ENCODE results near the gene OTUD7B.

The OTUD7B gene

GRCh38 chr1:150017206-150017750, 6.8 kb upstream of the OTUD7B start:
- H3K4me3 ChIP-seq (ENCODE audit: low read depth, low read length), result no peak overlapping the region
- TF ChIP-seq CTCF (IDR thresholded peaks at IDR 0.05; ENCODE audit: borderline replicate concordance, insufficient read depth, low read depth, low read length), result no peak

GRCh38 chr1:150015651-150016131, 5.2 kb upstream of the OTUD7B start:
- TF ChIP-seq CTCF (IDR thresholded peaks at IDR 0.05; ENCODE audit: borderline replicate concordance, insufficient read depth, low read depth, low read length), result no peak
- no peak overlapping the region for H3K4me3 ChIP-seq (ENCODE audit: low read depth, low read length)

GRCh38 chr1:150012611-150013010, 2.1 kb upstream of the OTUD7B start:
- no peak overlapping the region for H3K4me3 ChIP-seq (ENCODE audit: low read depth, low read length)
- TF ChIP-seq CTCF (IDR thresholded peaks at IDR 0.05; ENCODE audit: borderline replicate concordance, insufficient read depth, low read depth, low read length), result no peak

GRCh38 chr1:150009604-150010392, 728 bp downstream of the OTUD7B start:
- peak overlapping the region; percentile 97 for H3K4me3 ChIP-seq (ENCODE audit: low read depth, low read length)
- no peak for TF ChIP-seq CTCF (IDR thresholded peaks at IDR 0.05; ENCODE audit: borderline replicate concordance, insufficient read depth, low read depth, low read length)

- H3K4me3 ChIP-seq (ENCODE audit: low read depth, low read length), result no peak overlapping the region
- no peak for TF ChIP-seq CTCF (IDR thresholded peaks at IDR 0.05; ENCODE audit: borderline replicate concordance, insufficient read depth, low read depth, low read length)
Observed at GRCh38 chr1:150008699-150009098, 1.8 kb downstream of the OTUD7B start.

GRCh38 chr1:150006881-150007421, 3.6 kb downstream of the OTUD7B start:
- H3K4me3 ChIP-seq (ENCODE audit: low read depth, low read length), result no peak overlapping the region
- TF ChIP-seq CTCF (IDR thresholded peaks at IDR 0.05; ENCODE audit: borderline replicate concordance, insufficient read depth, low read depth, low read length), result no peak
